ENCODE measurements around the gene NUP43.
"Not testable (repeated sequence)": the region's sequence is repeated elsewhere in the genome, so short reads cannot be mapped to it uniquely, and the experiment has no call there.

The NUP43 gene

GRCh38 chr6:149683256-149683859, 63.0 kb downstream of the NUP43 start:
- DNase-seq, result no peak

GRCh38 chr6:149681845-149682244, 64.5 kb downstream of the NUP43 start:
- not testable (repeated sequence) for DNase-seq

GRCh38 chr6:149681209-149681608, 65.1 kb downstream of the NUP43 start:
- no peak for DNase-seq

- no peak for DNase-seq
Measured at GRCh38 chr6:149680503-149680902, 65.8 kb downstream of the NUP43 start.
